Activated T-cell treated with anti-CD3 and anti-CD28 coated beads, Interleukin-2, amount 50 U/mL, for 24 hours (primary cell): ENCODE results near the gene PRDX5.
A peak's percentile ranks its signal among the peaks of the same experiment; 100 is the strongest.
"Not testable (repeated sequence)": the region's sequence is repeated elsewhere in the genome, so short reads cannot be mapped to it uniquely, and the experiment has no call there.

Experiments
- DNase-seq: peaks from one replicate; pipeline ENCODE4 v3.0.0-alpha.2; 2020
- H3K27ac Mint-ChIP-seq: 2 replicates; pipeline ENCODE4 v1.8.0; 2020; ENCODE audit warnings: mild to moderate bottlenecking, mixed read lengths
- H3K27me3 Mint-ChIP-seq: 2 replicates; pipeline ENCODE4 v1.8.0; 2020; ENCODE audit warnings: mixed read lengths
- H3K36me3 Mint-ChIP-seq: 2 replicates; pipeline ENCODE4 v1.8.0; 2020; ENCODE audit warnings: low read depth, mixed read lengths
- H3K4me1 Mint-ChIP-seq: 2 replicates; pipeline ENCODE4 v1.8.0; 2020; ENCODE audit warnings: low read depth, mixed read lengths
- H3K4me3 Mint-ChIP-seq: 2 replicates; pipeline ENCODE4 v1.8.0; 2020; ENCODE audit warnings: mild to moderate bottlenecking, moderate library complexity, mixed read lengths
- H3K9me3 Mint-ChIP-seq: 2 replicates; pipeline ENCODE4 v1.8.0; 2020; ENCODE audit warnings: mixed read lengths

PRDX5 gene

GRCh38 chr11:64307795-64308194 lies 10.1 kb upstream of the PRDX5 start:
- H3K27me3 Mint-ChIP-seq, H3K9me3 Mint-ChIP-seq, DNase-seq: not testable (repeated sequence)
- H3K4me3 Mint-ChIP-seq, result peak overlapping the region; percentile 96
- H3K36me3 Mint-ChIP-seq, result peaks cover 52% of the 10 kb centered on the region
- peaks cover 46% of the 10 kb centered on the region for H3K4me1 Mint-ChIP-seq
- peak overlapping the region; percentile 63 for H3K27ac Mint-ChIP-seq

GRCh38 chr11:64312947-64313346 lies 5.0 kb upstream of the PRDX5 start:
- H3K4me3 Mint-ChIP-seq, result no peak overlapping the region
- H3K9me3 Mint-ChIP-seq, result no peaks in the 10 kb centered on the region
- no peak for DNase-seq
- peaks cover 47% of the 10 kb centered on the region for H3K4me1 Mint-ChIP-seq
- peaks cover 75% of the 10 kb centered on the region for H3K36me3 Mint-ChIP-seq
- H3K27me3 Mint-ChIP-seq, result no peaks in the 10 kb centered on the region
- H3K27ac Mint-ChIP-seq, result peak overlapping the region; percentile 85

- no peak overlapping the region for H3K4me3 Mint-ChIP-seq
- H3K4me1 Mint-ChIP-seq, result peaks cover 47% of the 10 kb centered on the region
- peaks cover 76% of the 10 kb centered on the region for H3K36me3 Mint-ChIP-seq
- H3K27ac Mint-ChIP-seq, result peak overlapping the region; percentile 85
- H3K9me3 Mint-ChIP-seq, result no peaks in the 10 kb centered on the region
- DNase-seq, result no peak
- no peaks in the 10 kb centered on the region for H3K27me3 Mint-ChIP-seq
Observed at GRCh38 chr11:64313491-64314145, 4.3 kb upstream of the PRDX5 start.

- H3K27ac Mint-ChIP-seq, result peak overlapping the region; percentile 85
- DNase-seq, result no peak
- H3K4me3 Mint-ChIP-seq, result no peak overlapping the region
- H3K36me3 Mint-ChIP-seq, result peaks cover 73% of the 10 kb centered on the region
- H3K4me1 Mint-ChIP-seq, result peaks cover 51% of the 10 kb centered on the region
- no peaks in the 10 kb centered on the region for H3K27me3 Mint-ChIP-seq
- no peaks in the 10 kb centered on the region for H3K9me3 Mint-ChIP-seq
Observed at GRCh38 chr11:64314146-64314804, 3.6 kb upstream of the PRDX5 start.

GRCh38 chr11:64314805-64315561 lies 2.9 kb upstream of the PRDX5 start:
- DNase-seq, result no peak
- H3K36me3 Mint-ChIP-seq, result peaks cover 69% of the 10 kb centered on the region
- H3K27me3 Mint-ChIP-seq, result no peaks in the 10 kb centered on the region
- H3K4me3 Mint-ChIP-seq, result peak overlapping the region; percentile 27
- no peaks in the 10 kb centered on the region for H3K9me3 Mint-ChIP-seq
- H3K27ac Mint-ChIP-seq, result peak overlapping the region; percentile 78
- H3K4me1 Mint-ChIP-seq, result peaks cover 53% of the 10 kb centered on the region

GRCh38 chr11:64315667-64316526 lies 2.0 kb upstream of the PRDX5 start:
- H3K27me3 Mint-ChIP-seq, H3K9me3 Mint-ChIP-seq, DNase-seq: not testable (repeated sequence)
- H3K4me1 Mint-ChIP-seq, result peaks cover 49% of the 10 kb centered on the region
- peak overlapping the region; percentile 98 for H3K4me3 Mint-ChIP-seq
- H3K36me3 Mint-ChIP-seq, result peaks cover 70% of the 10 kb centered on the region
- H3K27ac Mint-ChIP-seq, result peak overlapping the region; percentile 98

- peaks cover 49% of the 10 kb centered on the region for H3K4me1 Mint-ChIP-seq
- H3K27ac Mint-ChIP-seq, result peak overlapping the region; percentile 98
- no peaks in the 10 kb centered on the region for H3K9me3 Mint-ChIP-seq
- no peaks in the 10 kb centered on the region for H3K27me3 Mint-ChIP-seq
- H3K36me3 Mint-ChIP-seq, result peaks cover 76% of the 10 kb centered on the region
- DNase-seq, result peak; percentile 72
- H3K4me3 Mint-ChIP-seq, result peak overlapping the region; percentile 98
Observed at GRCh38 chr11:64316672-64317324, 1.1 kb upstream of the PRDX5 start.

- Mint-ChIP-seq H3K4me3 (peak within 1 kb of the TSS; percentile 98), H3K27ac (peak within 1 kb of the TSS; percentile 98), H3K4me1 (peaks cover 47% of the 10 kb centered on the region), H3K36me3 (peaks cover 75% of the 10 kb centered on the region), H3K9me3 (no peaks in the 10 kb centered on the region), H3K27me3 (no peaks in the 10 kb centered on the region)
- DNase-seq, result peak; percentile 93
Observed at GRCh38 chr11:64317325-64317960, 478 bp upstream of the PRDX5 start, which contains the start of gene TRMT112. Gene TRMT112 (minus strand): TSS chr11:64317559. CDS start chr11:64317526, 33 bp downstream.

GRCh38 chr11:64318766-64319761 lies 1.1 kb downstream of the PRDX5 start:
- Mint-ChIP-seq H3K9me3 (no peaks in the 10 kb centered on the region), H3K4me1 (peaks cover 36% of the 10 kb centered on the region), H3K27me3 (no peaks in the 10 kb centered on the region), H3K4me3 (peak overlapping the region; percentile 98), H3K36me3 (peaks cover 60% of the 10 kb centered on the region), H3K27ac (peak overlapping the region; percentile 98)
- no peak for DNase-seq

GRCh38 chr11:64320556-64320955 lies 2.6 kb downstream of the PRDX5 start:
- H3K27ac Mint-ChIP-seq, result no peak overlapping the region
- peaks cover 28% of the 10 kb centered on the region for H3K4me1 Mint-ChIP-seq
- H3K27me3 Mint-ChIP-seq, result no peaks in the 10 kb centered on the region
- H3K36me3 Mint-ChIP-seq, result peaks cover 47% of the 10 kb centered on the region
- no peaks in the 10 kb centered on the region for H3K9me3 Mint-ChIP-seq
- DNase-seq, result no peak
- no peak overlapping the region for H3K4me3 Mint-ChIP-seq

- H3K36me3 Mint-ChIP-seq, result peaks cover 46% of the 10 kb centered on the region
- H3K4me1 Mint-ChIP-seq, result peaks cover 28% of the 10 kb centered on the region
- no peaks in the 10 kb centered on the region for H3K27me3 Mint-ChIP-seq
- H3K4me3 Mint-ChIP-seq, result no peak overlapping the region
- peak overlapping the region; percentile 39 for H3K27ac Mint-ChIP-seq
- H3K9me3 Mint-ChIP-seq, result no peaks in the 10 kb centered on the region
- no peak for DNase-seq
Observed at GRCh38 chr11:64321026-64321425, 3.1 kb downstream of the PRDX5 start.

GRCh38 chr11:64321533-64321932 lies 3.6 kb downstream of the PRDX5 start:
- no peak for DNase-seq
- Mint-ChIP-seq H3K27me3 (no peaks in the 10 kb centered on the region), H3K4me1 (peaks cover 23% of the 10 kb centered on the region)

More at GRCh38 chr11:64321533-64321932, 3.6 kb downstream of the PRDX5 start:
- Mint-ChIP-seq H3K4me3 (no peak overlapping the region), H3K27ac (no peak overlapping the region), H3K36me3 (peaks cover 41% of the 10 kb centered on the region), H3K9me3 (no peaks in the 10 kb centered on the region)
